SK-N-SH (cell line): ENCODE results near the gene PTGR2. TPM values are rescaled to one million over a fixed set of nuclear protein-coding genes. Genes with fewer than 3 reads are reported as not detected.

Experiments used
- CTCF ChIA-PET: fragments of 300-600, 350-600 bp; formaldehyde crosslinking; extraction: SDS; loops from one replicate; lab custom pipeline; 2021; lab: Yijun Ruan, JAX
- POLR2A ChIA-PET: fragments of 350-600 bp; sonication (Branson Sonifier 250); formaldehyde crosslinking; extraction: SDS; loops from one replicate; lab custom pipeline; 2020; ENCODE audit warnings: antibody characterized with exemption, inconsistent platforms; lab: Yijun Ruan, JAX
- DNase-seq: peaks from one replicate; pipeline ENCODE4 v3.0.0; 2012
- H2AFZ ChIP-seq: fragments of 200-600 bp; sonication (generic); 2 replicates; pipeline ENCODE4 v1.8.1; 2016; ENCODE audit warnings: antibody characterized with exemption, mild to moderate bottlenecking, low read depth
- H3F3A ChIP-seq: fragments of 200-600 bp; sonication (generic); replicated peaks from 2 replicates; pipeline ENCODE3; 2016; ENCODE audit warnings: antibody characterized with exemption, mild to moderate bottlenecking; ENCODE audit not compliant: insufficient read depth
- H3K27ac ChIP-seq, 2 experiments: fragments of 200-500 bp in 1 of 2; fragments of 200-600 bp in 1 of 2; sonication (Bioruptor generic) in 1 of 2; sonication (generic), shearing (Covaris generic) in 1 of 2; 2 replicates each; pipeline versions ENCODE4 v1.5.1 to v1.6.1; 2014 to 2016; ENCODE audit warnings: low read depth in 2 of 2, inconsistent platforms in 1 of 2, low read length in 1 of 2, mild to moderate bottlenecking in 1 of 2, mixed read lengths in 1 of 2
- H3K27me3 ChIP-seq: fragments of 200-600 bp; sonication (generic), shearing (Covaris generic); 2 replicates; pipeline ENCODE4 v1.6.1; 2016; ENCODE audit warnings: mixed run types; ENCODE audit not compliant: insufficient read depth
- H3K36me3 ChIP-seq, 2 experiments: fragments of 200-500 bp in 1 of 2; fragments of 200-600 bp in 1 of 2; sonication (Bioruptor generic) in 1 of 2; sonication (generic) in 1 of 2; replicated peaks in 1 of 2; 2 replicates each; pipeline versions ENCODE3 to v1.5.1; 2014 to 2016; ENCODE audit warnings: low read length in 1 of 2, mild to moderate bottlenecking in 1 of 2; ENCODE audit not compliant: insufficient read depth in 2 of 2, control insufficient read depth in 1 of 2
- H3K4me1 ChIP-seq, 2 experiments: fragments of 200-500 bp in 1 of 2; fragments of 200-600 bp in 1 of 2; sonication (Bioruptor generic) in 1 of 2; sonication (generic), shearing (Covaris generic) in 1 of 2; 2 replicates each; pipeline versions ENCODE4 v1.5.1 to v1.6.1; 2014 to 2016; ENCODE audit warnings: low read depth in 1 of 2, low read length in 1 of 2, mixed run types in 1 of 2; ENCODE audit not compliant: insufficient read depth in 2 of 2, control insufficient read depth in 1 of 2
- H3K4me2 ChIP-seq: fragments of 200-600 bp; sonication (generic), shearing (Covaris generic); 2 replicates; pipeline ENCODE4 v1.6.1; 2017; ENCODE audit warnings: mixed run types
- H3K4me3 ChIP-seq, 2 experiments: fragments of 200-500 bp in 1 of 2; fragments of 200-600 bp in 1 of 2; sonication (Bioruptor generic) in 1 of 2; sonication (generic), shearing (Covaris generic) in 1 of 2; 2 replicates each; pipeline versions ENCODE4 v1.5.1 to v1.8.1; 2014 to 2016; ENCODE audit warnings: low read depth in 2 of 2, inconsistent platforms in 1 of 2, low read length in 1 of 2, mild to moderate bottlenecking in 1 of 2, mixed read lengths in 1 of 2, moderate library complexity in 1 of 2
- H3K79me2 ChIP-seq: fragments of 200-600 bp; sonication (generic); 2 replicates; pipeline ENCODE4 v1.8.1; 2017; ENCODE audit warnings: mild to moderate bottlenecking; ENCODE audit not compliant: insufficient read depth
- H3K9ac ChIP-seq: fragments of 200-600 bp; sonication (generic); 2 replicates; pipeline ENCODE4 v1.6.1; 2017; ENCODE audit warnings: mixed run types
- H3K9me2 ChIP-seq: fragments of 200-600 bp; sonication (generic); 2 replicates; pipeline ENCODE4 v1.6.1; 2017; ENCODE audit warnings: mixed run types
- H3K9me3 ChIP-seq: fragments of 200-600 bp; sonication (generic); 2 replicates; pipeline ENCODE4 v1.6.1; 2017; ENCODE audit warnings: mixed run types, mild to moderate bottlenecking, moderate library complexity
- H4K20me1 ChIP-seq: fragments of 200-600 bp; sonication (generic); 2 replicates; pipeline ENCODE4 v1.6.1; 2017; ENCODE audit warnings: mild to moderate bottlenecking, mixed run types; ENCODE audit not compliant: insufficient read depth
- CHD2 ChIP-seq: fragments of 150-350 bp; IDR thresholded peaks from 2 replicates; pipeline ENCODE4 v1.6.1; 2018; ENCODE audit warnings: low read length; ENCODE audit not compliant: partially characterized antibody
- ELF1 ChIP-seq: IDR thresholded peaks from 2 replicates; pipeline ENCODE4 v1.4.0; 2012
- EP300 ChIP-seq, 2 experiments: IDR thresholded peaks; 2 replicates each; pipeline versions ENCODE4 v1.4.0 to v1.6.1; 2012; ENCODE audit warnings: borderline replicate concordance in 1 of 2, low read depth in 1 of 2, low read length in 1 of 2
- FOSL2 ChIP-seq: IDR thresholded peaks from 2 replicates; pipeline ENCODE4 v1.4.0; 2012; ENCODE audit warnings: low read depth, mild to moderate bottlenecking, moderate library complexity, borderline replicate concordance
- FOXJ3 ChIP-seq: sonication (generic); formaldehyde crosslinking; IDR thresholded peaks from 2 replicates; pipeline ENCODE4 v1.5.1; 2020; ENCODE audit warnings: mild to moderate bottlenecking, missing genetic modification reagents
- FOXM1 ChIP-seq: IDR thresholded peaks from 2 replicates; pipeline ENCODE4 v1.4.0; 2012; ENCODE audit warnings: low read depth, mild to moderate bottlenecking
- GABPA ChIP-seq: IDR thresholded peaks from 2 replicates; pipeline ENCODE4 v1.4.0; 2012; ENCODE audit warnings: low read depth, mild to moderate bottlenecking
- GATA2 ChIP-seq: sonication (generic); formaldehyde crosslinking; IDR thresholded peaks from 2 replicates; pipeline ENCODE4 v1.5.0; 2020; ENCODE audit warnings: mild to moderate bottlenecking, missing genetic modification reagents
- JUND ChIP-seq: IDR thresholded peaks from 2 replicates; pipeline ENCODE4 v1.4.0; 2012
- NFIC ChIP-seq: IDR thresholded peaks from 2 replicates; pipeline ENCODE4 v1.4.0; 2012; ENCODE audit warnings: borderline replicate concordance
- RAD21 ChIP-seq: IDR thresholded peaks from 2 replicates; pipeline ENCODE4 v1.6.1; 2012; ENCODE audit warnings: mild to moderate bottlenecking, low read length
- RXRA ChIP-seq: IDR thresholded peaks from 2 replicates; pipeline ENCODE4 v1.4.0; 2012; ENCODE audit warnings: low read depth, mild to moderate bottlenecking, borderline replicate concordance
- SIN3A ChIP-seq: IDR thresholded peaks from 2 replicates; pipeline ENCODE4 v1.6.1; 2012; ENCODE audit warnings: low read depth, mild to moderate bottlenecking, low read length, moderate library complexity, borderline replicate concordance
- TAF1 ChIP-seq: IDR thresholded peaks from 2 replicates; pipeline ENCODE4 v1.6.1; 2012; ENCODE audit warnings: low read depth, mild to moderate bottlenecking, low read length, moderate library complexity, borderline replicate concordance
- TCF12 ChIP-seq: IDR thresholded peaks from 2 replicates; pipeline ENCODE4 v1.4.0; 2012
- TEAD4 ChIP-seq: IDR thresholded peaks from 2 replicates; pipeline ENCODE4 v1.4.0; 2012; ENCODE audit warnings: mild to moderate bottlenecking, borderline replicate concordance; ENCODE audit not compliant: insufficient read depth
- YY1 ChIP-seq: IDR thresholded peaks from 2 replicates; pipeline ENCODE4 v1.4.0; 2012; ENCODE audit warnings: low read depth, mild to moderate bottlenecking
- WGBS: methylation state at CpG from one replicate; pipeline ENCODE4 v1.1.6; 2017; ENCODE audit warnings: low lambda C conversion rate; 5-methylcytosine and 5-hydroxymethylcytosine counted together
- polyA plus RNA-seq, 3 experiments: library from polyadenylated mRNA; depleted of rRNA; stranded (reverse); fragments of >200 nt; gene quantifications; 2 replicates each; pipeline ENCODE4 v1.2.3, GENCODE V29; 2012
- TF ChIP-seq, protein P1 (sequence below): IDR thresholded peaks from 2 replicates; pipeline ENCODE4; 2012
- TF ChIP-seq, protein P2 (sequence below): IDR thresholded peaks from 2 replicates; pipeline ENCODE4 v1.4.0; 2012; ENCODE audit warnings: low read depth, borderline replicate concordance
- TF ChIP-seq, protein P3 (sequence below): IDR thresholded peaks from 2 replicates; pipeline ENCODE4 v1.4.0; 2012; ENCODE audit warnings: low read depth, borderline replicate concordance

PTGR2 gene
- polyA plus RNA-seq, 1 of the 3 experiments (the other 2 are of a cell fraction): 7.1 TPM

DNA sequence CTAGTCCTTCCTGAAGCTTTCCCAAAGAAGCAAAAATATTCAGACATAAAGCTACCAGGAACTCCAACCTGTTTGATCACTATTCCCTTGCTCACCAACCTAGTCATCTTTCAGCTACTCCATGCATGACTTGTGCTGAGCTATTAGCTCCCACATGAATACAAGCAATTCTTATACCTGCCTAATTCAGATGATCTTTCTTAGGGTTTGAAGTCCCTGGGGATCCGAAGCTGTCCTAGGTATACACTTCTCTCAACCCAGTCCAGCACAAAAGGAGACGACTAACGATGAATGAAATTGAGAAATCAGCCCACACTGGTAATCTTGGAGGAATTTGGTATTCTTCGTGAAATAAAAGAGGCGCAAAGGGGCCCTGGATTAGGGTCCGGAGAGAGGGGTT lies 631 bp upstream of the PTGR2 start:
- Histone ChIP-seq H2AFZ (peak overlapping the region; percentile 85), H3K9me2 (no peaks in the 10 kb centered on the region), H3K9ac (peak overlapping the region; percentile 90), H3K36me3 (peaks cover 0 to 9% of the 10 kb centered on the region in 2 experiments), H3K4me1 (peaks cover 2 to 9% of the 10 kb centered on the region in 2 experiments; a peak in 2 of 4 replicates), H3F3A (peaks cover 11% of the 10 kb centered on the region), H3K79me2 (peaks cover 22% of the 10 kb centered on the region), H3K9me3 (no peaks in the 10 kb centered on the region), H3K4me2 (peak overlapping the region; percentile 85), H3K27ac (peak overlapping the region; percentile 79 to 88), H3K27me3 (no peaks in the 10 kb centered on the region), H3K4me3 (peak overlapping the region; percentile 59 to 81), H4K20me1 (no peaks in the 10 kb centered on the region)
- ChIA-PET POLR2A (interaction anchor here (1.0 to 1.8 kb wide), 4 partner anchors 22 to 206 kb away, joined by 4 to 10 read pairs (median 6); partner anchors contain the start of genes DNAL1 and ZNF410), CTCF (interaction anchor here (0.8 to 2.3 kb wide), 4 partner anchors 64 to 122 kb away, joined by 3 to 9 read pairs (median 3); no protein-coding TSS in a partner anchor)
- TF ChIP-seq NFIC (no peak), JUND (no peak), GABPA (no peak), FOSL2 (no peak), TAF1 (no peak), TCF12 (no peak), RXRA (no peak)
- TF ChIP-seq, protein P1, sequence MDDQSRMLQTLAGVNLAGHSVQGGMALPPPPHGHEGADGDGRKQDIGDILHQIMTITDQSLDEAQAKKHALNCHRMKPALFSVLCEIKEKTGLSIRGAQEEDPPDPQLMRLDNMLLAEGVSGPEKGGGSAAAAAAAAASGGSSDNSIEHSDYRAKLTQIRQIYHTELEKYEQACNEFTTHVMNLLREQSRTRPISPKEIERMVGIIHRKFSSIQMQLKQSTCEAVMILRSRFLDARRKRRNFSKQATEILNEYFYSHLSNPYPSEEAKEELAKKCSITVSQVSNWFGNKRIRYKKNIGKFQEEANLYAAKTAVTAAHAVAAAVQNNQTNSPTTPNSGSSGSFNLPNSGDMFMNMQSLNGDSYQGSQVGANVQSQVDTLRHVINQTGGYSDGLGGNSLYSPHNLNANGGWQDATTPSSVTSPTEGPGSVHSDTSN: no peak
- TF ChIP-seq, protein P2, sequence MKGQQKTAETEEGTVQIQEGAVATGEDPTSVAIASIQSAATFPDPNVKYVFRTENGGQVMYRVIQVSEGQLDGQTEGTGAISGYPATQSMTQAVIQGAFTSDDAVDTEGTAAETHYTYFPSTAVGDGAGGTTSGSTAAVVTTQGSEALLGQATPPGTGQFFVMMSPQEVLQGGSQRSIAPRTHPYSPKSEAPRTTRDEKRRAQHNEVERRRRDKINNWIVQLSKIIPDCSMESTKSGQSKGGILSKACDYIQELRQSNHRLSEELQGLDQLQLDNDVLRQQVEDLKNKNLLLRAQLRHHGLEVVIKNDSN: no peak
- TF ChIP-seq, protein P3, sequence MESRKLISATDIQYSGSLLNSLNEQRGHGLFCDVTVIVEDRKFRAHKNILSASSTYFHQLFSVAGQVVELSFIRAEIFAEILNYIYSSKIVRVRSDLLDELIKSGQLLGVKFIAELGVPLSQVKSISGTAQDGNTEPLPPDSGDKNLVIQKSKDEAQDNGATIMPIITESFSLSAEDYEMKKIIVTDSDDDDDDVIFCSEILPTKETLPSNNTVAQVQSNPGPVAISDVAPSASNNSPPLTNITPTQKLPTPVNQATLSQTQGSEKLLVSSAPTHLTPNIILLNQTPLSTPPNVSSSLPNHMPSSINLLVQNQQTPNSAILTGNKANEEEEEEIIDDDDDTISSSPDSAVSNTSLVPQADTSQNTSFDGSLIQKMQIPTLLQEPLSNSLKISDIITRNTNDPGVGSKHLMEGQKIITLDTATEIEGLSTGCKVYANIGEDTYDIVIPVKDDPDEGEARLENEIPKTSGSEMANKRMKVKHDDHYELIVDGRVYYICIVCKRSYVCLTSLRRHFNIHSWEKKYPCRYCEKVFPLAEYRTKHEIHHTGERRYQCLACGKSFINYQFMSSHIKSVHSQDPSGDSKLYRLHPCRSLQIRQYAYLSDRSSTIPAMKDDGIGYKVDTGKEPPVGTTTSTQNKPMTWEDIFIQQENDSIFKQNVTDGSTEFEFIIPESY: no peak
- WGBS: 35% methylated on average over 6 of the region's 6 CpGs
- no peak for DNase-seq

DNA sequence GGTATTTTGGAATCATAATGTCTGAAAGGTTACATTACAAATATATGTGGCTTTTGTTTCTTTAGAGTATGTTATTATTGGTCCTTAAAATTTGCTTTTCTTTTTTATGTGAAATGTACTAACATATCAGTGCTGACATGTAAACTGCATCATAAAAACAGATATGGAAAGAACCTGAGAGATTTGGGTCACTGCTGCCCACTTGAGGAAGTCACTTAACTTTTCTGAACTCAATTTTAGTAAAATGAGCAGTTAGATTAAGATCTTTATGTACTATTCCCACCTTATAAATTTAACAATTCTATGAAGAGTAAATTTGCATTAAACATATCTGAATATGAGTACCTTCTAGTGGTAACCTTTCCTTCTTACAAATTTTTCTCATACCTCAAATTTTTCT lies 7.5 kb downstream of the PTGR2 start:
- no peak overlapping the region for H3K4me3 ChIP-seq
- no peaks in the 10 kb centered on the region for H3K9me3 ChIP-seq
- H3K27ac ChIP-seq: no peak overlapping the region
- H3K9ac ChIP-seq: no peak overlapping the region
- no peaks in the 10 kb centered on the region for H4K20me1 ChIP-seq
- no peak for TF ChIP-seq JUND
- TF ChIP-seq TEAD4: no peak
- TF ChIP-seq ELF1: no peak
- TF ChIP-seq, protein P1: no peak
- TF ChIP-seq EP300 (IDR thresholded peaks at IDR 0.05; ENCODE audit: borderline replicate concordance in 1 of 2, low read depth in 1 of 2, low read length in 1 of 2): no peak
- TF ChIP-seq TCF12: no peak
- TF ChIP-seq FOXM1: no peak
- no peak for TF ChIP-seq SIN3A
- TF ChIP-seq YY1: no peak
- no peak for TF ChIP-seq FOXJ3 (CRISPR knock-in tag)
- TF ChIP-seq NFIC: no peak
- no peak for TF ChIP-seq RAD21
- no peak for TF ChIP-seq GATA2 (CRISPR knock-in tag)
- TF ChIP-seq CHD2: no peak
- H2AFZ ChIP-seq: no peak overlapping the region
- DNase-seq: no peak
- peaks cover 8 to 37% of the 10 kb centered on the region in 2 experiments for H3K36me3 ChIP-seq
- no peaks in the 10 kb centered on the region for H3K4me1 ChIP-seq
- H3F3A ChIP-seq: peaks cover 8% of the 10 kb centered on the region
- H3K27me3 ChIP-seq: no peaks in the 10 kb centered on the region
- POLR2A ChIA-PET: no interaction called here
- CTCF ChIA-PET: interaction anchor here (0.7 to 0.8 kb wide), 2 partner anchors 9 to 18 kb away, joined by 3 to 5 read pairs; no protein-coding TSS in a partner anchor
- no peak overlapping the region for H3K4me2 ChIP-seq
- 0 out of 2 replicates have a peak, but pooled peaks cover 4% of the 10 kb centered on the region for H3K79me2 ChIP-seq
- H3K9me2 ChIP-seq: no peaks in the 10 kb centered on the region
